SH-SY5Y (cell line): ENCODE results near the gene MBD1.

Experiments
- GATA2 ChIP-seq: IDR thresholded peaks from 2 replicates; pipeline ENCODE4 v1.6.1; 2011; ENCODE audit warnings: mild to moderate bottlenecking, low read depth, low read length
- GATA3 ChIP-seq: IDR thresholded peaks from 2 replicates; pipeline ENCODE4 v1.6.1; 2011; ENCODE audit warnings: low read depth, mild to moderate bottlenecking, low read length, moderate library complexity

The MBD1 gene

GRCh38 chr18:50281295-50281971 is at the start of gene MBD1:
MBD1 (minus strand) TSS chr18:50281523; CDS start chr18:50279992, 1,531 bp downstream.
- TF ChIP-seq GATA3: no peak
- no peak for TF ChIP-seq GATA2

DNA sequence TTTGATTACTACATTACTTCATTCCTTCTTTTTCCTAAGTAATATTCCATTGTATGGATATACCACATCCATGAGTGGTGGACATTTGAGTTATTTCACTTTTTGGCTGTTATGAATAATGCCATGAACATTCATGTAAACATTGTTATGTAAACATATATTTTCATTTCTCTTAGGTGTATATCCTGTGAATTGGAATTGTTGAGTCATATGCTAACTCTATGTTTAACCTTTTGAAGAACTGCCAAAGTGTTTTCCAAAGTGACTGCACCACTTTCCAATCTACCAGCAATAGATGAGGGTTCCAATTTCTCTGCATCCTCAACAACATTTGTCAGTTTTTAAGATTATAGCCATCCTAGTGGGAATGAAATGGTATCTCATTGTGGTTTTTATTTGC is 48.9 kb upstream of the MBD1 start:
- TF ChIP-seq GATA3: no peak
- no peak for TF ChIP-seq GATA2

DNA sequence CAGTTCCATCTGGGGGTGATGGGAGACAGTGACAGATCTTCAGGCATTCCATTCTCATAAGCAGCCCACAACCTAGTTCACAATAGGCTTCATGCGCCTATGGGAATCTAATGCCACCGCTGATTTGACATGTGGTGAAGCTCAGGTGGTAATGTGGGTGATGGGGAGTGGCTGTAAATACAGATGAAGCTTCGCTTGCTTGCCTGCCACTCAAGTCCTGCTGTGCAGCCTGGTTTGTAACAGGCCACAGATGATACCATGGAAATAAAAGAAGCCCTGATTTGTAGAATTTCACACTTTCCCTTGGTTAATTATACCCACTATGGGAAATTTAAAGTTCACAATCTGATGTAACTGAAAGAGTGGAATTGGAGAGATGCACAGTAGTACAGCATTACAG is 46.7 kb upstream of the MBD1 start:
- TF ChIP-seq GATA2 (no peak), GATA3 (no peak)

DNA sequence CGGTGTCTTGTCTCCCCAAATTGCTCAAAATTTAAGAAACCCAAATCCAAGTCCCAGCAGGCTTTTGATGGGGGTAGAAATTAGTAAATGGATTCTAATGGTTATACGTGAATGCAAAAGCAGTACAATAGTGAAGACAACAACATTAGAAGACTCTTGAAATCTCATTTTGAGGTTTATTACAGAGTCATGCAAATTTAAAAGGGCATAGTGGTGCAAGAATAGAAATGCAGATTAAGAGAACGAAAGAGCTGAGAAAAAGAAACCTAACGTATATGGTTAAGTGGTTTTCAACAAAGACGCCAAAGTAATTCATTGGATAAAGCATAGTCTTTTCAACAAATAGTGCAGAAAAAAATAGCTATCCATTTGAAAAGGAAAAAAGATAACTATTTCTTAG is 39.4 kb upstream of the MBD1 start:
- no peak for TF ChIP-seq GATA2
- TF ChIP-seq GATA3: no peak

GRCh38 chr18:50315100-50315871 is 34.0 kb upstream of the MBD1 start:
- no peak for TF ChIP-seq GATA3
- no peak for TF ChIP-seq GATA2

DNA sequence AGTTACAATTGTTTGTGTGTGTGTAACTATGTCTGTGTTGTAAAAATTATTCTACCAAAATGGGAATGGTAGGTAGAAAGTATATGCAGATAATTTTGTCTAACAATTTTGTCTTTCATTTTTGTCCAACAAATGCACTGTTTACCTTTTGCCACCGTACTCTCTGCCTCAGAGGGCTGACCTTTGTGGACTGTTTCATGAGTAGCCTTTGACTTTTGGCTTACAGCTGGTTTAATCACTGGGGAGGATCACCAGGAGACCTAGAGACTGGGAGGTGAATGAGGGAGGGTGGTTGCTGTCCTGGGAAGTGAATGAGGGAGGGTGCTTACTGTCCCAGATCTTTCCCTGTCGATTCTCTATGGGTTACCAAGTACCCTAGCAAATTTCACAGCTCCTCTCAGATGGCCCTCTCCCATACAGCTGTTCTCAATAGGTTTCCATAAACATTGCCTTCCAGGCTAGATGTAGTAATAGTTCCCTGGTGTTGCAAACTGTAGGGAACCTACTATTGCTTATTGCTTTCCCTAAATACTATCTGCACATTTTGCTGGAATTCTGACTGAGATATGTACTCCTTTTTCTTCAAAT is 32.6 kb upstream of the MBD1 start:
- no peak for TF ChIP-seq GATA3
- no peak for TF ChIP-seq GATA2

DNA sequence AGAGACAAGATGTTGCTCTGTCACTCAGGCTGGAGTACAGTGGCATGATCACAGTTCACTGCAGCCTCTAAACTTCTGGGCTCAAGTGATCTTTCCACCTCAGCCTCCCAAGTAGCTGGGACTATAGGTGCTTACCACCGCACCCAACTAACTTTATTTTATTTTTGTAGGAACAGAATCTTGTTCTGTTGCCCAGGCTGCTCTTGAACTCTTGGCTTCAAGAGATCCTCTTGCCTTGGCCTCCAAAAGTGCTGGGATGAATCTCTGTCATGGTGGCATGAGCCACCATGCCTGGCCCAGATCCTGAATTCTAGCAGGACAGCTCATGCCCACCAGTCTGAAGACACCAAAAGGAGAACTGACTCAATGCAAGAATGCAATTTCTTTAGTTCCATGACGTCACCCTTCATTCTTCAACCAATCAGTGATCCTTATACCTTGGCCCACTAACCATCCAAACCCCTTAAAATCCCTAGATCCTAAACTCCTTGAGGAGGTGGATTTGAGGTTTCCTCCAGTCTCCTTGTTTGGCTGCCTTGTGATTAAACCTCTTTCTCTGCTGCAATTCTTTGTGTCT is 31.8 kb upstream of the MBD1 start:
- TF ChIP-seq GATA2: no peak
- TF ChIP-seq GATA3: no peak

DNA sequence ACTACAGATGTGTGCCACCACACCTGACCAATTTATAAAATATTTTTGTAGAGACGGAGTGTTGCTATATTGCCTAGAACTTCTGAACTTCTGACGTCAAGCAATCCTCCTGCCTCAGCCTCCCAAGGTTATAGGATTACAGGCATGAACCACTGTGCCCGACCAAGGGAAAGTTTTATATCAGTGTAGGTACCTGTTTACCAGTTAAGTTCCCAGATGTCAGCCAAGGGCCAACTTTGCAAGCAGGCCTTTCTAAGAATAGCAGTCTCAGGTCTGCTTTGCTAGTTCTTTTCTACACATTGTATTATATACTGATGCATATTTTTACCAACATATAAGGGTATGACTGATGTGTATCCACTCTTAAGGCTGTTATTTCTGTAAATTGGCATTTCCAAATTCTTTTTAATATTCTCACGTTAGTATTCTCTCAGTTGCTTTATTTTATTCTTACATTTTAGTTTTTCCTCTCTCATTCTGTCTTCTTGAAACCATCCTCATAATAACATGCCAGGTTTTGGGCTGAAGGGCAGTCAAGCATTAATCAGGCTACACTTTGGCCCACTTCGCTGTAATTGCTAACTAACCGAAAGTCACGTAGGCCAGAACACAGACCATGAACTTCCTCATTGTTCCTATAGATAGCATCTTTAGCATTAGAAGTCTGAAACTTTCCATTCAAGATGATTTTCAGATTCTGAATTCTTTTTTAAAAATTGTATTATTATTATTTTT is 31.1 kb upstream of the MBD1 start:
- TF ChIP-seq GATA2 (no peak), GATA3 (no peak)

DNA sequence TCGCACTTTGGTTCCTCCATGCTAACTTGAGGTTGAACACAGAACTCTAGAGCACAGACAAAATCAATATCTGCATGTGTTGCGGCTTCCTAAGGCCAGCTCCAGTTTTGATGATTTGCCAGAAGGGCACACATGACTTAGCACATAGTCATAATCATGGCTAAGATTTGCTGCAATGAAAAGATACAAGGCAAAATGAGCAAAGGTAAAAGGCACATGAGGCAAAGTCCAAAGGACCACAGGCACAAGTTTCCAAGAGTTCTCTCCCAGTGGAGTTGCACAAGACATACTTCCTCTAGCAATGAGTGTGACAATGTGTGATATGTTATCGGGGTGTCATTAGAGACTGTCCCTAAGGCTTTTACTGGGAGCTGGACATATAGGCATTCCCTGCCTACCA is 30.3 kb upstream of the MBD1 start:
- no peak for TF ChIP-seq GATA2
- no peak for TF ChIP-seq GATA3

- no peak for TF ChIP-seq GATA2
- no peak for TF ChIP-seq GATA3
Measured at GRCh38 chr18:50310080-50310479, 28.8 kb upstream of the MBD1 start.

- TF ChIP-seq GATA2: no peak
- TF ChIP-seq GATA3: no peak
Measured at GRCh38 chr18:50307738-50308470, 26.6 kb upstream of the MBD1 start.

DNA sequence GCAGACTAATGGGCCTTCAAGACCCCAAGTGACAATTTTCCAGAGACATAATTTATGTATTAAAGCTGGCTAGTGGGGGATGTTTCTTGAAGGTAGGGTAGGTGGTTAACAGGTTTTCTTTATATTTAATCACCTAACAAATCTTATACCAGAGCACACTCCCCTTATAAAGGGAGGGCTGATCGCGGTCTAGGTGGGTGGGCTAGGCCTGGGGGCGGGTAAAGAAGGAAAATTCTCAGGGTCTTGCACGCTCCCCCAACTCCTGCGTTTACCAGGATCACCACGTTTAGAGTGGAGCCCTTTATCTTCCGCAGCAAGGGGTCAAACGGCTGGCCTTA is 26.0 kb upstream of the MBD1 start:
- TF ChIP-seq GATA3 (no peak), GATA2 (no peak)

- TF ChIP-seq GATA3: no peak
- TF ChIP-seq GATA2: no peak
Measured at GRCh38 chr18:50306944-50307343, 25.6 kb upstream of the MBD1 start.

- TF ChIP-seq GATA3: no peak
- TF ChIP-seq GATA2: no peak
Measured at GRCh38 chr18:50301074-50301473, 19.8 kb upstream of the MBD1 start.
